GM10266 (cell line): ENCODE data around the gene TUBB8B.
"Not testable (repeated sequence)": the region's sequence is repeated elsewhere in the genome, so short reads cannot be mapped to it uniquely, and the experiment has no call there.

Experiments
- DNase-seq: peaks from one replicate; pipeline ENCODE4 v3.0.0; 2012; ENCODE audit errors: extremely low spot score
- CTCF ChIP-seq: IDR thresholded peaks from 2 replicates; pipeline ENCODE4 v1.5.1; 2012; ENCODE audit warnings: mild to moderate bottlenecking, low read depth; ENCODE audit not compliant: control insufficient read depth, insufficient read depth; ENCODE audit errors: missing control alignments

The TUBB8B gene

GRCh38 chr18:49176-49665 lies at the start of gene TUBB8B:
Gene TUBB8B, minus strand, starts transcription at chr18:49615. Its CDS starts 58 bp downstream, at chr18:49557.
- DNase-seq = not testable (repeated sequence)

GRCh38 chr18:97252-97914 lies 48.0 kb upstream of the TUBB8B start:
- not testable (repeated sequence) for DNase-seq
- TF ChIP-seq CTCF = peak; percentile 69

- DNase-seq = not testable (repeated sequence)
Observed at GRCh38 chr18:96767-97131, 47.3 kb upstream of the TUBB8B start.

- DNase-seq = not testable (repeated sequence)
Observed at GRCh38 chr18:96101-96766, 46.8 kb upstream of the TUBB8B start.

- DNase-seq = not testable (repeated sequence)
Observed at GRCh38 chr18:95580-95979, 46.2 kb upstream of the TUBB8B start.

GRCh38 chr18:93897-94408 lies 44.5 kb upstream of the TUBB8B start:
- not testable (repeated sequence) for DNase-seq

GRCh38 chr18:91561-91960 lies 42.1 kb upstream of the TUBB8B start:
- DNase-seq = not testable (repeated sequence)

GRCh38 chr18:90396-91193 lies 41.2 kb upstream of the TUBB8B start:
- not testable (repeated sequence) for DNase-seq

- DNase-seq = not testable (repeated sequence)
Observed at GRCh38 chr18:89124-89523, 39.7 kb upstream of the TUBB8B start.

GRCh38 chr18:84801-85200 lies 35.4 kb upstream of the TUBB8B start:
- not testable (repeated sequence) for DNase-seq

- not testable (repeated sequence) for DNase-seq
Observed at GRCh38 chr18:82626-83209, 33.3 kb upstream of the TUBB8B start.

- DNase-seq = not testable (repeated sequence)
Observed at GRCh38 chr18:80881-81280, 31.5 kb upstream of the TUBB8B start.

GRCh38 chr18:80202-80601 lies 30.8 kb upstream of the TUBB8B start:
- not testable (repeated sequence) for DNase-seq

- not testable (repeated sequence) for DNase-seq
Observed at GRCh38 chr18:75525-76160, 26.2 kb upstream of the TUBB8B start.

- DNase-seq = not testable (repeated sequence)
Observed at GRCh38 chr18:73181-73777, 23.9 kb upstream of the TUBB8B start.

- DNase-seq = not testable (repeated sequence)
Observed at GRCh38 chr18:67701-68100, 18.3 kb upstream of the TUBB8B start.

GRCh38 chr18:64279-64678 lies 14.9 kb upstream of the TUBB8B start:
- DNase-seq = not testable (repeated sequence)

- DNase-seq = not testable (repeated sequence)
Observed at GRCh38 chr18:63656-64055, 14.2 kb upstream of the TUBB8B start.

- DNase-seq = not testable (repeated sequence)
Observed at GRCh38 chr18:54388-54787, 5.0 kb upstream of the TUBB8B start.
